Caco-2 (cell line): Measurements from ENCODE around the gene TRAF2. TPM values are rescaled to one million over a fixed set of nuclear protein-coding genes. Genes with fewer than 3 reads are reported as not detected.

Source experiments
- BruUV-seq: library from RNA; stranded (reverse); fragments of 400-500 nt; replicated peaks from 2 replicates; lab custom pipeline; 2021; lab: Mats Ljungman, UMichigan
- CTCF ChIA-PET: fragments of 300-600 bp; sonication (Branson Sonifier 250); formaldehyde crosslinking; loops from one replicate; lab custom pipeline; 2022; ENCODE audit warnings: antibody characterized with exemption; lab: Charles Lee
- POLR2A ChIA-PET: fragments of 300-600 bp; sonication (Branson Sonifier 250); formaldehyde crosslinking; loops from one replicate; lab custom pipeline; 2022; ENCODE audit warnings: antibody characterized with exemption; lab: Charles Lee
- DNase-seq, 2 experiments: peaks; one replicate each; pipeline versions ENCODE4 v3.0.0 to v3.0.0-alpha.2; 2020 to 2022
- H3K27me3 ChIP-seq: replicated peaks from 2 replicates; pipeline ENCODE4 v1.6.0; 2011; ENCODE audit warnings: low read length; ENCODE audit not compliant: control insufficient read depth, insufficient read depth
- H3K36me3 ChIP-seq: 2 replicates; pipeline ENCODE4 v1.5.1; 2011; ENCODE audit warnings: low read length; ENCODE audit not compliant: control insufficient read depth, insufficient read depth
- H3K4me1 ChIP-seq: fragments of 250-450 bp; sonication (Bioruptor Pico); 2 replicates; pipeline ENCODE4 v1.5.1; 2020; ENCODE audit warnings: mild to moderate bottlenecking
- H3K4me3 ChIP-seq: 2 replicates; pipeline ENCODE4 v1.5.1; 2011; ENCODE audit warnings: low read depth, mild to moderate bottlenecking, control low read depth, low read length
- H3K9me3 ChIP-seq: fragments of 250-450 bp; sonication (Bioruptor Pico); 2 replicates; pipeline ENCODE4 v1.5.1; 2020; ENCODE audit warnings: mild to moderate bottlenecking, moderate library complexity
- H3K27ac Mint-ChIP-seq: one replicate; pipeline ENCODE4 v1.8.0; 2022; ENCODE audit warnings: mixed read lengths; ENCODE audit not compliant: unreplicated experiment
- H3K27me3 Mint-ChIP-seq: one replicate; pipeline ENCODE4 v1.8.0; 2022; ENCODE audit warnings: mixed read lengths; ENCODE audit not compliant: insufficient read depth, unreplicated experiment
- H3K36me3 Mint-ChIP-seq: one replicate; pipeline ENCODE4 v1.8.0; 2022; ENCODE audit warnings: mild to moderate bottlenecking, mixed read lengths; ENCODE audit not compliant: insufficient read depth, unreplicated experiment
- H3K4me1 Mint-ChIP-seq: one replicate; pipeline ENCODE4 v1.8.0; 2022; ENCODE audit warnings: low read depth, mixed read lengths; ENCODE audit not compliant: unreplicated experiment
- H3K4me3 Mint-ChIP-seq: one replicate; pipeline ENCODE4 v1.8.0; 2022; ENCODE audit warnings: mild to moderate bottlenecking, moderate library complexity, mixed read lengths; ENCODE audit not compliant: unreplicated experiment
- H3K9me3 Mint-ChIP-seq: one replicate; pipeline ENCODE4 v1.8.0; 2022; ENCODE audit warnings: mixed read lengths; ENCODE audit not compliant: unreplicated experiment
- CTCF ChIP-seq, 2 experiments: fragments of 200-600 bp in 1 of 2; IDR thresholded peaks; 1 replicate in 1 of 2; 2 replicates in 1 of 2; pipeline versions ENCODE4 v1.5.1 to v1.8.0; 2011 to 2022; ENCODE audit warnings: antibody characterized with exemption in 1 of 2, control low read depth in 1 of 2, inconsistent platforms in 1 of 2, low read depth in 1 of 2, low read length in 1 of 2, mild to moderate bottlenecking in 1 of 2, moderate library complexity in 1 of 2; ENCODE audit not compliant: insufficient read depth in 1 of 2, severe bottlenecking in 1 of 2, unreplicated experiment in 1 of 2
- intact Hi-C: fragments of 100-400 bp; cut with micrococcal nuclease; formaldehyde crosslinking; loops from one replicate; pipeline ENCODE4 v1.10.0; 2022; ENCODE audit not compliant: unreplicated experiment
- total RNA-seq: library from RNA; stranded (reverse); gene quantifications from 2 replicates; pipeline ENCODE4 v1.2.3, GENCODE V29; 2022

Gene TRAF2
- total RNA-seq, 1 experiment from 2014 or later, result 41.7 TPM

- H3K4me3 Mint-ChIP-seq, result no peak overlapping the region
- H3K9me3 Mint-ChIP-seq, result no peaks in the 10 kb centered on the region
- no peak for DNase-seq
- H3K4me1 ChIP-seq, result peaks cover 3% of the 10 kb centered on the region; the same call in 1 of the 2 replicates
- H3K27ac Mint-ChIP-seq, result no peak overlapping the region
- intact Hi-C loops, result no loop called here
- H3K27me3 Mint-ChIP-seq, result no peaks in the 10 kb centered on the region
- no peak overlapping the region for H3K4me3 ChIP-seq
- TF ChIP-seq CTCF (IDR thresholded peaks at IDR 0.05; ENCODE audit: insufficient read depth in 1 of 2, low read depth in 1 of 2, low read length in 1 of 2, severe bottlenecking in 1 of 2, unreplicated experiment in 1 of 2), result no peak
- BruUV-seq, result no TSS peak
- ChIA-PET POLR2A (no interaction called here), CTCF (no interaction called here)
- no peaks in the 10 kb centered on the region for H3K27me3 ChIP-seq
- H3K4me1 Mint-ChIP-seq, result no peaks in the 10 kb centered on the region
- no peaks in the 10 kb centered on the region for H3K9me3 ChIP-seq
- H3K36me3 ChIP-seq, result no peaks in the 10 kb centered on the region; the same call in none of the 2 replicates
- H3K36me3 Mint-ChIP-seq, result peaks cover 39% of the 10 kb centered on the region
Measured at GRCh38 chr9:136890661-136891060, 4.3 kb downstream of the TRAF2 start.

GRCh38 chr9:136896027-136896426, 9.7 kb downstream of the TRAF2 start:
- Mint-ChIP-seq H3K27ac (no peak overlapping the region), H3K27me3 (no peaks in the 10 kb centered on the region), H3K4me1 (peaks cover 7% of the 10 kb centered on the region), H3K9me3 (no peaks in the 10 kb centered on the region), H3K4me3 (no peak overlapping the region), H3K36me3 (peaks cover 55% of the 10 kb centered on the region)
- TF ChIP-seq CTCF (IDR thresholded peaks at IDR 0.05; ENCODE audit: insufficient read depth in 1 of 2, low read depth in 1 of 2, low read length in 1 of 2, severe bottlenecking in 1 of 2, unreplicated experiment in 1 of 2), result no peak
- no TSS peak for BruUV-seq
- ChIA-PET POLR2A (interaction anchor here (0.7 kb wide), 1 partner anchor 36 kb away, joined by 4 read pairs; no protein-coding TSS in a partner anchor), CTCF (interaction anchor here (0.6 kb wide), 1 partner anchor 191 kb away, joined by 5 read pairs; no protein-coding TSS in a partner anchor)
- no peaks in the 10 kb centered on the region for H3K27me3 ChIP-seq
- peaks cover 5% of the 10 kb centered on the region for H3K4me1 ChIP-seq
- no peak overlapping the region for H3K4me3 ChIP-seq
- intact Hi-C loops, result no loop called here
- no peaks in the 10 kb centered on the region; the same call in 1 of the 2 replicates for H3K36me3 ChIP-seq
- no peaks in the 10 kb centered on the region for H3K9me3 ChIP-seq
- DNase-seq, result no peak

GRCh38 chr9:136898483-136899100, 12.3 kb downstream of the TRAF2 start:
- H3K36me3 ChIP-seq, result no peaks in the 10 kb centered on the region; the same call in 1 of the 2 replicates
- no peaks in the 10 kb centered on the region for H3K27me3 Mint-ChIP-seq
- intact Hi-C loops, result no loop called here
- no peaks in the 10 kb centered on the region for H3K9me3 ChIP-seq
- no TSS peak for BruUV-seq
- no peaks in the 10 kb centered on the region for H3K27me3 ChIP-seq
- peaks cover 62% of the 10 kb centered on the region for H3K36me3 Mint-ChIP-seq
- DNase-seq, result no peak
- POLR2A ChIA-PET, result no interaction called here
- H3K4me3 ChIP-seq, result no peak overlapping the region
- CTCF ChIA-PET, result no interaction called here
- H3K4me1 Mint-ChIP-seq, result peaks cover 18% of the 10 kb centered on the region
- H3K4me1 ChIP-seq, result peaks cover 19% of the 10 kb centered on the region
- H3K4me3 Mint-ChIP-seq, result no peak overlapping the region
- TF ChIP-seq CTCF (IDR thresholded peaks at IDR 0.05; ENCODE audit: insufficient read depth in 1 of 2, low read depth in 1 of 2, low read length in 1 of 2, severe bottlenecking in 1 of 2, unreplicated experiment in 1 of 2), result no peak
- no peak overlapping the region for H3K27ac Mint-ChIP-seq
- no peaks in the 10 kb centered on the region for H3K9me3 Mint-ChIP-seq
